ENCODE data around the gene FOS.

The FOS gene

DNA sequence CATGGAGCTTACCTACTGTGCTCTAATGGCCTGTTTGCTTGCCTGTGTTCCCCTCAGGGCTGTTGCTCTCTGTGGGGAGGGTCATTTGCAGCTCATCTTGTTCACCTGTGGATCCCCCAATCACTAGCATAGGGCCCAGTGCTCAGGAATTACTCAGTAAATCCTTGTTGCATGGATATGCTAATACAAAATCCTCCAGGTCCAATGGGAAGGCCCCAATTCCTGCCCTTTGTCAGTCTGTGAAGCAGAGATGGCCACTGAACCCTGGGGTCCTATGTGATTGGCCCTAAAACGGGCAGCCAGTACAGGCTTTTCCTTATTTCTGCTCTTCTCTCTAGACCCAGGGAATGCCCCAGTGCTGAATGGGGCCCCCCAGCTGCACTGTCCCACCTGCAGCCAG, 44.1 kb downstream of the FOS start:
- DNase-seq: no peak

DNA sequence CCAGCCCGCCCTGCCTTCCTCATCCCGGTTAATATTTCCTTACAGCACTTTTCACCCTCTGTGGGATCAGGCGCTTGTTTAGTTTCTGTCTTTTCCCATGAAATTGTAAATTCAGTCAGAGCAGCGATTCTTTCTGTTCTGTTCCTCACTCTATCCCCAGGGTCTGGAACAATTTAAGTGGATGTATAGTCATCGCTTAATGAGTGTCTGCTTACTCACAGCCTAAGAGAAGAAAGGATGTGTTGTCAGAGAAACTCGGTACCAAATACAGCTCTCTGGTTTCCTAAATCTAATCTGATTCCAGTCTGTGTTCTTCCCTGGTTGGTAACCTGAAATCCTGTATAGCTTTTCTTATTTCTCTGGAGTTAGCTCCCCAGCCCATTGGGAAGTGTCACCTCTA, 44.9 kb downstream of the FOS start:
- DNase-seq: no peak

DNA sequence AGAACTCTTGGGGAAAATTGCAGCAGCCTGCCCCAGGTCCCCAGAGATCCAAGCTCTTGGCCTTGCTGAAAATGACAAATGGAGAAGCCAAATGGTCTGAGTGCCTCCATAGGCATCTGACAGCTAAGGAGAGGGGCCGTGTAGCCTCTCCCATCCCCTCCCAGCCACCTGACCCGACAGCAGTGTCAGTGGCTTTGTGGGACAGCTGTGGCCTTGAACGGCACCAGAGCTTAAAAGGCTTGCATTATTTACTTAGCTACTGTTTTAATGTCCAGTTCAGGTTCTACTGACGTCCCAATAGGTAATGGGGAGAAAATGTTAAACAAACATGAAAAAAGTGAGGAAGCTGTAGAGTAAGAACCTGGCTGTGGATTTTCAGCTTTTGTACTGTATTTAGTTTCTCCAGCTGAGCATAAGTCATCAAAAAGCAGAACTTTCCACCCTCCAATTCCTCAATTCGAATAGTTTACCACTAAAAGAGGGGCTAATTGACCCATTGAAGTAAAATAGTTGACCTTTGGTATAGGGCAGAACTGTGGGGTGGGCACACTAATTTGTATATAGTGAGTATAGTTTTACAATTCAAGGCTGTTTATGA, 50.0 kb downstream of the FOS start:
- no peak for DNase-seq

DNA sequence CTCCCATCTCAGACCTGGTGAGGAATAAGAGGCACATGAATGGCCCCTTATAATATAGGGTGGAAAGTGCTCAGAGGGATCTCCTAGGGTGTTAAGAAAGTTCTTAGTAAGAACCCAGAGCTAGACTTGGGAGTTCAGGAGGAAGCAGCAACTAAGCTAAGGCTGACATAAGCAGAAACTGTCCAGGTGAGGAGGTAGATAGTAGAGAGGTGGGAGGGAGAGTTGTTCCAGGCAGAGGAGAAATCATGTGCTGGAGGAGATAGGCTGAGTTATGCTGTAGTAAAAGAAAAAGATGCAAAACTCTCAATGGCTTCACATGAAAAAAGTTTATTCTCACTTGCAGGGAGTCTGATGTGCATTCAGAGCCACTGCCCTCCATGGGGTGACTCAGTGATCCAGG, 50.7 kb downstream of the FOS start:
- DNase-seq: no peak

DNA sequence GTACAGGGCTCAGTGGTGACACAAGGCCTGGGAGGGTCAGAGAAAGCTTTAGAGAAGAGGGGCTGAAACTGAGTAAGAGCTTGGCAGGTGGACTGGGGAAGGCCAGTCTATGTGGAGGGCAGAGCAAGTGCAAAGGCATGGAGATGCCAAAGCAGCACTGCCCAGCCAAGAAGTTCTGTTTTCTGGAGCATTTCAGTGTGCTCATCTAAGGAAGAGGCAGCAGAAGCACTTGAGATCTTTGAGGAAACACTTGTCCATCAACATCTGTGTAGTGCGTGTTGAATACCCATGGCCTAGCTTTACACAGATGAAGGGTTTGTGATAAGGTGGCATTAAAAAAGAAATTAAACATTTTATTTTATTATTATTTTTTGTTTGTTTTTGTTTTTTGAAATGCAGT, 52.8 kb downstream of the FOS start:
- no peak for DNase-seq

Measured in NCI-H1436 treated with DMSO at 0.1 percent for 48 hours (cell line).